ENCODE data around the gene MALSU1.

The MALSU1 gene

GRCh38 chr7:23336799-23337283 lies 37.7 kb downstream of the MALSU1 start:
- no peak for DNase-seq

GRCh38 chr7:23337374-23337773 lies 38.2 kb downstream of the MALSU1 start:
- no peak for DNase-seq

DNA sequence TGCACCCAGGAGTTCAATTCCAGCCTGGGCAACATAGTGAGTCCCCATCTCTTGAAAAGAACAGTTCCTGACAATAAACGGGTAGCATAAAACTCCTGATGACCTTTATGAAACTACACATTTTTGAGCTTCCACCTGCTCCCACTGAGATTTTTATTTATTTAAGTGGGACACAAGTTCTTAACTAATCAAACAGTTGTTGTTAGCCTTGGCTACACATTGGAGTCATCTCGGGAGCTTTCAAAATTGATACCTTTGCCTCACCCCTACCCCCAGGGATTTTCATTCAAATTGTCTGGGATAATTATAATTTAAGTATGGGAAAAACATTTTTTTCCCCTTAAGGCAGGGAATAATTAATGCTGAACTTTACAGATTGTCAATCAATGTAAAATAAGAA lies 39.3 kb downstream of the MALSU1 start:
- DNase-seq = no peak

GRCh38 chr7:23338863-23339262 lies 39.7 kb downstream of the MALSU1 start:
- DNase-seq = no peak

- DNase-seq = no peak
Measured at GRCh38 chr7:23341846-23342598, 42.9 kb downstream of the MALSU1 start.

- DNase-seq = no peak
Measured at GRCh38 chr7:23343102-23343501, 44.0 kb downstream of the MALSU1 start.

DNA sequence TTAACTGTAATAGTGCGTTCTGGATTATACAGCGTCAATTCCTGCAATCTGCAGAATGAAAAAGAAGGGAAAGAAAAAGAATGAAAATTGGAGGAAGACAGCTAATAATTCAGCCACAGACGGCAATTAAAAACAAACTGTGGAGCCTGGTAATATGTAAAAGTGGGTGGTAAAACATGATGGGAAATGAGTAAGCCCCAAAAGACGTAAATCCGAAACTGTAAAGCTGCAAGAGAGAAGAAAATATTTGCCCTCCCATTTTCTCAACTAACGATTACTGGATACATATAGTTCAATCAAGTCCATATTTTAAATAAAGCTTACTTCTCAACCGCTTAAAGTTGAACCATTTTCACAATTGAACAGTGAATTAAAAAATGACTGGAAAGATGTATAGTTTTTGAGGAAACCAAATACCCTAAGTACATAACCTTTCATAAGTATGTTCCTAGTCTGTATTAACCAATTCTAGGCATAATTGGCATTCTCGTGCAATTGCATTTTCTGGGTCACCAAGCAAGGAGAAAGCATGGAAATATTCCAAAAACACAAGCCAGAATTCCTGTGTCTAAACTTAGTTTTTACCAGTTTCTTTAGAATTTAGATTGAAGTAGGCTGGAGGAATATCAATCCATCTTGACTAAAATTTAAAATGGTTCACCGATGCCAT lies 44.8 kb downstream of the MALSU1 start:
- no peak for DNase-seq

DNA sequence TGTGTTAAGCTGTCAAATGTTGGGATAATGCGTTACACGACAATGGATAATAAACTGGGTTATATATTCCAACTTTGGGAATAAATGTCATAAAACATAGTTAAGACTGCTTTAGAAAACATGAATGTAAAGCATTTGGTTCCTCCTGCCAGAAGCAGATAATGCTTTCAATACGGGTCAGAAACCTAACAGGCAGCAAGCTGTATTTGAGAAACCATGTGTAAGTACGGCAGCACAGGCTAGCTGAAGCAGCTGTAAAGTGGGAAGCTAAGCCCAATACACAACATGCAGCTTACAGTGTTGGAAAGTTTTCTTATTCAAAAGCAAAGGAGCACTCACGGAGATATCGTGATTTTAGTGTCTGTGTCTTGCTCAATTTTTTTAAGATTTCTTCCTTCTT lies 46.5 kb downstream of the MALSU1 start:
- DNase-seq = no peak

DNA sequence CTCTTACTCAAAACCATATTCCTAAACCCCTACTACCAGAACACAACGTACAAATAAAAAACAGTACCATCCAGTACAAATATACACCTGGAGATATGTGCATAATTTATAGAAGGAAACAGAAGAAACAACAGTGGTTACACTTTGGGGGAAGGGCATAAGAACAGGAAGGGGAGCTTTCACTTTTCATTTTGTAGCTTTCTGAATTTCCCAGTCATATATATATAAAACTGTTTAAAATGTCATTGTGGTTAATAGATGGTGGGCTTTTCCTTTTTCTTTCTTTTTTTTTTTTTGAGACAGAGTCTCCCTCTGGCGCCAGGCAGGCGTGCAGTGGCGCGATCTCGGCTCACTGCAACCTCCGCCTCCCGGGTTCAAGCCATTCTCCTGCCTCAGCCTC lies 47.2 kb downstream of the MALSU1 start:
- DNase-seq = no peak

GRCh38 chr7:23347033-23347681 lies 48.0 kb downstream of the MALSU1 start:
- no peak for DNase-seq

- no peak for DNase-seq
Measured at GRCh38 chr7:23347682-23348180, 48.6 kb downstream of the MALSU1 start.

DNA sequence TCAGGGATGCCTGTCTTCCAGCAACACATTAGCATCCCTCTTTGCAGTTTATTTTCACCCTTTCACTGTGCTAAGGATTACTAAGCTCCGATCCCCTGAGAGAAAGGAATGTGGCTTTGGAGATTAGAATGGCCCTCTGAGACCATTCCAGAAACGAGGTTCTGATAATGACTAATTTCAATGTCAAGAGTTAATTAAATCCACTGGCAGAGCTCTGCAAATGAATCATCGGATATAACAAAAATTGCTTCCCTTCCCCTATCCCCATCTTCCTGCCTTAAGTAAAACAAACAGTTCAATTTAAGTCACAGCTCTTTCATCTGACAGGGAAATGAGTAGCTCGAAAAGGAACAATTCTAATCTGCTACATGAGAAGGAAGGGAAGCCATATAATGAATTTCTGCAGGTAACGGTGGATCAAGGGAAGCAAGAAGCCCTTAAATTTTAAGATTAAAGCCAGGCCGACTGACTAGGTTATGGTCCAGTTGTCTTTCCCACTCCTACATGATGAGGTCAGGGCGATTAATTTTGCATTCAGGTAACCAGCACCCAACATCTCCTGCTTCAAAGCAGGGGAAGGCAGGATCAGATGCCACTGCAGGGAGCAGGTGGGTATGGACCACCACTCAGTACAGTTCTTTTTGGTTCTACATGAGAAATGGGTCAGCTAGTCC lies 50.5 kb downstream of the MALSU1 start:
- no peak for DNase-seq

GRCh38 chr7:23350466-23350865 lies 51.3 kb downstream of the MALSU1 start:
- no peak for DNase-seq

- no peak for DNase-seq
Measured at GRCh38 chr7:23353172-23353571, 54.0 kb downstream of the MALSU1 start.

GRCh38 chr7:23356168-23356567 lies 57.0 kb downstream of the MALSU1 start:
- no peak for DNase-seq

- no peak for DNase-seq
Measured at GRCh38 chr7:23356726-23357125, 57.6 kb downstream of the MALSU1 start.

DNA sequence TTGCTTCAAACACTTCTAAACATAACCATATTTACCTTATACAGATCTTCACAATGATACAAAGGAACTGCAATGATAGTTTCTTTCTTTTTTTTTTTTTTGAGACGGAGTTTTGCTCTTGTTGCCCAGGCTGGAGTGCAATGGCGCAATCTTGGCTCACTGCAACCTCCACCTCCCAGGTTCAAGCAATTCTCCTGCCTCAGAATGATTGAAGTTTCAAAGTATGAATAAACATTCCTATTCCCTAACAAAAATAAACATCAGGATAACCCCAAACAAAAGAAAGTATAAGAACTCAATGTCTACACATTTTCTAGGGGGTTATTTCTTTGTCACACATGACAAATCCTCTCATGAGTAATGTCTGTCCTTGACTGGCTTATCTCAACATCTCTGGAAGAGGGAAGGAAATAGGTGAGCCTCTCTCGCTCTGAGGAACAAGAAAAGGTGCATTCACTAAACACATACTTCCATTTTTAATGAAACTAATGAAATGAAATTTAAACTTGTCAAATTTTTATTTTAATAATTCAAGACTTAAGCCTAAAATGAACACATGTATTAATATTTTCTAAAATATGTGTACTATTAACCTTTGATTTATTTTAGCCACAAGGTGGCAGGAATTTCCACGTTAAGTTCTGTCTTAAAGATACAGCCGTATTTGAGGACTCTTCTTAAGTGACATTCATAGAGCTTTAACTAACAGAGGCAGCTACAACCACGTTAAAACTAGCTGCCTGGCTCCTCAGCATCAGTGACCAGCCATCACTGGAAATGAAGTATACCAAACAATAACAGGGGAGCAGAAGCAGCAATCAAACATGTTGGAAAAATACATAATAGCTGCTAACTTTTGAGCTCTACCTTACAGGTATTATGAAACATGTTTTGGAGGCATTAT lies 58.3 kb downstream of the MALSU1 start:
- DNase-seq = no peak

GRCh38 chr7:23358152-23358674 lies 59.1 kb downstream of the MALSU1 start:
- no peak for DNase-seq

Measured in NCI-H524 treated with DMSO at 0.1 percent for 48 hours (cell line).